ENCODE measurements around the gene GAD1.

GAD1 gene

GRCh38 chr2:170846314-170846713, 29.6 kb downstream of the GAD1 start:
- no peak for DNase-seq

GRCh38 chr2:170847716-170848115, 31.0 kb downstream of the GAD1 start:
- DNase-seq = no peak

GRCh38 chr2:170848587-170848986, 31.9 kb downstream of the GAD1 start:
- no peak for DNase-seq

GRCh38 chr2:170850251-170850650, 33.6 kb downstream of the GAD1 start:
- DNase-seq = no peak

GRCh38 chr2:170851635-170852034, 34.9 kb downstream of the GAD1 start:
- DNase-seq = no peak

- DNase-seq = no peak
These were observed 39.4 kb downstream of the GAD1 start for GRCh38 chr2:170856066-170856465.

- DNase-seq = no peak
These were observed 45.7 kb downstream of the GAD1 start for GRCh38 chr2:170862286-170862902.

GRCh38 chr2:170863087-170863486, 46.4 kb downstream of the GAD1 start:
- no peak for DNase-seq

- no peak for DNase-seq
These were observed 52.3 kb downstream of the GAD1 start for GRCh38 chr2:170869036-170869435.

GRCh38 chr2:170869461-170869860, 52.8 kb downstream of the GAD1 start:
- no peak for DNase-seq

GRCh38 chr2:170873035-170873692, 56.5 kb downstream of the GAD1 start:
- DNase-seq = peak; percentile 84

- no peak for DNase-seq
These were observed 61.4 kb downstream of the GAD1 start for GRCh38 chr2:170878066-170878465.

- no peak for DNase-seq
These were observed 61.8 kb downstream of the GAD1 start for GRCh38 chr2:170878505-170878904.

GRCh38 chr2:170881840-170882239, 65.2 kb downstream of the GAD1 start:
- no peak for DNase-seq

- no peak for DNase-seq
These were observed 66.1 kb downstream of the GAD1 start for GRCh38 chr2:170882758-170883157.

GRCh38 chr2:170883683-170884082, 67.0 kb downstream of the GAD1 start:
- DNase-seq = no peak

GRCh38 chr2:170885130-170885791, 68.6 kb downstream of the GAD1 start:
- DNase-seq = no peak

- no peak for DNase-seq
These were observed 69.7 kb downstream of the GAD1 start for GRCh38 chr2:170886386-170886785.

GRCh38 chr2:170887496-170887895, 70.8 kb downstream of the GAD1 start:
- no peak for DNase-seq

GRCh38 chr2:170887896-170888295, 71.2 kb downstream of the GAD1 start:
- no peak for DNase-seq

- DNase-seq = no peak
These were observed 75.2 kb downstream of the GAD1 start for GRCh38 chr2:170891893-170892292.

- DNase-seq = no peak
These were observed 75.8 kb downstream of the GAD1 start for GRCh38 chr2:170892391-170892951.

- no peak for DNase-seq
These were observed 78.5 kb downstream of the GAD1 start for GRCh38 chr2:170895023-170895757.
